KMS-11 (cell line): Measurements from ENCODE around the gene DTNB.

Experiments
- H2AFZ ChIP-seq: fragments of 200-600 bp; sonication (generic); 2 replicates; pipeline ENCODE4 v1.6.1; 2016; ENCODE audit warnings: antibody characterized with exemption, mixed run types, low read depth
- H3K27ac ChIP-seq: fragments of 200-600 bp; sonication (generic); 2 replicates; pipeline ENCODE4 v1.6.1; 2016; ENCODE audit warnings: mild to moderate bottlenecking, mixed run types
- H3K27me3 ChIP-seq: fragments of 200-600 bp; sonication (generic); 2 replicates; pipeline ENCODE4 v1.6.1; 2017; ENCODE audit warnings: mild to moderate bottlenecking, low read depth, mixed run types, moderate library complexity; ENCODE audit not compliant: insufficient read depth
- H3K36me3 ChIP-seq: fragments of 200-600 bp; sonication (generic); 2 replicates; pipeline ENCODE4 v1.6.1; 2017; ENCODE audit warnings: mild to moderate bottlenecking, mixed run types; ENCODE audit not compliant: insufficient read depth
- H3K4me1 ChIP-seq: fragments of 200-600 bp; sonication (generic); 2 replicates; pipeline ENCODE4 v1.6.1; 2016; ENCODE audit warnings: mild to moderate bottlenecking, low read depth, mixed run types; ENCODE audit not compliant: poor library complexity, severe bottlenecking
- H3K4me2 ChIP-seq: fragments of 200-600 bp; sonication (generic); 2 replicates; pipeline ENCODE4 v1.7.0; 2016; ENCODE audit warnings: mild to moderate bottlenecking, mixed run types
- H3K4me3 ChIP-seq: fragments of 200-600 bp; sonication (generic); IDR thresholded peaks from 2 replicates; pipeline ENCODE4 v1.6.1; 2017; ENCODE audit warnings: low read depth, low read length, mixed read lengths; ENCODE audit not compliant: insufficient read depth
- H3K79me2 ChIP-seq: fragments of 200-600 bp; sonication (generic); 2 replicates; pipeline ENCODE4 v1.6.1; 2016; ENCODE audit warnings: low read depth, mixed run types; ENCODE audit not compliant: insufficient read depth
- H3K9ac ChIP-seq: fragments of 200-600 bp; sonication (generic); 2 replicates; pipeline ENCODE4 v1.6.1; 2016; ENCODE audit warnings: mild to moderate bottlenecking, mixed run types
- H4K20me1 ChIP-seq: fragments of 200-600 bp; sonication (generic); 2 replicates; pipeline ENCODE4 v1.6.1; 2016; ENCODE audit warnings: mild to moderate bottlenecking, mixed run types; ENCODE audit not compliant: insufficient read depth
- CTCF ChIP-seq: fragments of 200-600 bp; sonication (generic); conservative IDR thresholded peaks from 2 replicates; pipeline ENCODE4 v1.6.1; 2017; ENCODE audit warnings: low read depth, mild to moderate bottlenecking, antibody characterized with exemption, low read length, moderate library complexity, mixed read lengths

DTNB gene

DNA sequence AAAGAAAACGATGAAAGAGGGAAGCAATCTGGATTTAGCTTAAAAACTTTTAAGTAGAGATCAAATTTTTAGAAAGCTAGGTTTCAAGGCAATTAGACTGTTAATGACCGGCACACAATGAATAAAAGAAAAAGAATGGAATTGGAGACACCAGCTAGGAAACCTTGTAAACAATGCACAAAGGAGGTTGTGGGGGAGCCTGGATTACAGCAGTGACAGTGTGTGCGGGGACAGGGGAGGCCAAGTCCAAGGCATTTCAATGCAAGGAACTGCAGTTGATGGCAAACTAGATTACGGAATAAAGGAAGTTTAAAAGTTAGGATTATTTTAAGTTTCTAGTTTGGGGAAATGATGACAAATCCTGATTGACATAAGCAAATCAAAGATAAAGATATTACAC, 74.5 kb downstream of the DTNB start:
- no peak overlapping the region for H3K9ac ChIP-seq
- no peaks in the 10 kb centered on the region for H4K20me1 ChIP-seq
- H3K4me3 ChIP-seq = no peak overlapping the region
- H3K27me3 ChIP-seq = no peaks in the 10 kb centered on the region
- no peak overlapping the region for H2AFZ ChIP-seq
- no peak overlapping the region for H3K27ac ChIP-seq
- no peaks in the 10 kb centered on the region for H3K36me3 ChIP-seq
- H3K79me2 ChIP-seq = no peaks in the 10 kb centered on the region
- no peak for TF ChIP-seq CTCF
- H3K4me2 ChIP-seq = peak overlapping the region; percentile 10; the same call in 1 of the 2 replicates
- peaks cover 53% of the 10 kb centered on the region for H3K4me1 ChIP-seq

GRCh38 chr2:25598332-25598731, 75.0 kb downstream of the DTNB start:
- H3K79me2 ChIP-seq = no peaks in the 10 kb centered on the region
- no peaks in the 10 kb centered on the region for H3K27me3 ChIP-seq
- no peak overlapping the region for H2AFZ ChIP-seq
- no peak for TF ChIP-seq CTCF
- H3K27ac ChIP-seq = no peak overlapping the region
- H4K20me1 ChIP-seq = no peaks in the 10 kb centered on the region
- H3K4me3 ChIP-seq = no peak overlapping the region
- no peaks in the 10 kb centered on the region for H3K36me3 ChIP-seq
- H3K9ac ChIP-seq = no peak overlapping the region
- peaks cover 51% of the 10 kb centered on the region for H3K4me1 ChIP-seq
- peak overlapping the region; percentile 10; the same call in 1 of the 2 replicates for H3K4me2 ChIP-seq

DNA sequence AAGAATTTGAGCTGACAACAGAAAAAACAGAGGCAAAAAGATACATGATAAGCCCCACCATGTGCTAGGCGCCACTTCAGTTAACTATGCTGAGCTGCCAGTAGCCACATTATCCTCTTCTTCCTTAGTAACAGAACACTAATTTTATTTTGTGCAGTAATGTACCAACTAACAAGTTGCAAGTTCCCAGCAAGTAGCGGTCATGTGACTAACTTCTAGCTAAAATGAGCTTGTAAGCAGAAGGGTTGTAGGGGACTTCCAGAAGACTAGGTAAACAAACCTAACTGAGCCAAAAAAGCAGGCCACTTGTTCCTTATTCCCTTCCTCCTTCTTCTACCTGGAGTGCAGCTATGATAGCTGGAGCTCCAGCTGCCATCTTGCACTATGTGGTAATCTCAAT, 75.5 kb downstream of the DTNB start:
- H3K79me2 ChIP-seq = no peaks in the 10 kb centered on the region
- no peak overlapping the region for H3K4me3 ChIP-seq
- no peak for TF ChIP-seq CTCF
- no peak overlapping the region for H2AFZ ChIP-seq
- peak overlapping the region; percentile 10; the same call in 1 of the 2 replicates for H3K4me2 ChIP-seq
- peaks cover 50% of the 10 kb centered on the region for H3K4me1 ChIP-seq
- no peak overlapping the region for H3K9ac ChIP-seq
- no peaks in the 10 kb centered on the region for H3K27me3 ChIP-seq
- H3K36me3 ChIP-seq = no peaks in the 10 kb centered on the region
- H3K27ac ChIP-seq = no peak overlapping the region
- no peaks in the 10 kb centered on the region for H4K20me1 ChIP-seq

GRCh38 chr2:25596516-25597244, 76.7 kb downstream of the DTNB start:
- Histone ChIP-seq H3K36me3 (no peaks in the 10 kb centered on the region), H4K20me1 (no peaks in the 10 kb centered on the region), H3K27ac (no peak overlapping the region), H3K9ac (no peak overlapping the region), H3K79me2 (no peaks in the 10 kb centered on the region), H3K27me3 (no peaks in the 10 kb centered on the region), H3K4me3 (no peak overlapping the region), H2AFZ (no peak overlapping the region), H3K4me2 (no peak overlapping the region), H3K4me1 (peaks cover 49% of the 10 kb centered on the region)
- no peak for TF ChIP-seq CTCF
